Natural killer cell (primary cell): Measurements from ENCODE around the gene CKM. TPM values are rescaled to one million over a fixed set of nuclear protein-coding genes. Genes with fewer than 3 reads are reported as not detected.

Experiments
- ATAC-seq, 3 donors: fragments of 150-1000 bp in 2 of 3; fragments of 200-7000 bp in 1 of 3; cut with Tn5 transposase; 1 replicate in 1 of 3; 2 replicates in 2 of 3; pipeline ENCODE4 v1.10.0; 2021; ENCODE audit warnings: mild to moderate bottlenecking in 2 of 3, moderate library complexity in 2 of 3
- DNase-seq, 2 donors: peaks; one replicate each; pipeline versions ENCODE4 v3.0.0 to v3.0.0-alpha.2; 2013 to 2021; ENCODE audit warnings: mixed read lengths in 1 of 2
- H3K27ac ChIP-seq: one replicate; pipeline ENCODE4 v1.5.1; 2013; ENCODE audit warnings: mild to moderate bottlenecking, low read length
- H3K27me3 ChIP-seq: one replicate; pipeline ENCODE4 v1.6.1; 2013; ENCODE audit warnings: low read length; ENCODE audit not compliant: control insufficient read depth, insufficient read depth
- H3K36me3 ChIP-seq: one replicate; pipeline ENCODE4 v1.6.1; 2013; ENCODE audit warnings: low read length; ENCODE audit not compliant: control insufficient read depth, insufficient read depth
- H3K4me1 ChIP-seq: one replicate; pipeline ENCODE4 v1.6.1; 2013; ENCODE audit warnings: low read length; ENCODE audit not compliant: control insufficient read depth, insufficient read depth
- H3K4me3 ChIP-seq: one replicate; pipeline ENCODE4 v1.5.1; 2013; ENCODE audit warnings: low read length
- H3K9me3 ChIP-seq: one replicate; pipeline ENCODE4 v1.6.1; 2013; ENCODE audit warnings: low read length; ENCODE audit not compliant: control insufficient read depth, insufficient read depth
- H3K27ac Mint-ChIP-seq, 2 donors: one replicate each; pipeline ENCODE4 v1.8.0; 2022; ENCODE audit warnings: mild to moderate bottlenecking in 2 of 2, mixed read lengths in 2 of 2, moderate library complexity in 1 of 2
- H3K27me3 Mint-ChIP-seq, 2 donors: one replicate each; pipeline ENCODE4 v1.8.0; 2022; ENCODE audit warnings: low read depth in 2 of 2, mixed read lengths in 2 of 2
- H3K36me3 Mint-ChIP-seq: one replicate; pipeline ENCODE4 v1.8.0; 2022; ENCODE audit warnings: mixed read lengths
- H3K4me1 Mint-ChIP-seq, 2 donors: one replicate each; pipeline ENCODE4 v1.8.0; 2022; ENCODE audit warnings: mixed read lengths in 2 of 2
- H3K4me3 Mint-ChIP-seq: one replicate; pipeline ENCODE4 v1.8.0; 2022; ENCODE audit warnings: mild to moderate bottlenecking, moderate library complexity, mixed read lengths
- H3K9me3 Mint-ChIP-seq, 2 donors: one replicate each; pipeline ENCODE4 v1.8.0; 2022; ENCODE audit warnings: mixed read lengths in 2 of 2
- CTCF ChIP-seq: fragments of 200-600 bp; IDR thresholded peaks from one replicate; pipeline ENCODE4 v1.8.0; 2022; ENCODE audit warnings: antibody characterized with exemption
- WGBS: methylation state at CpG from one replicate; pipeline ENCODE4 v1.1.7; 2013; ENCODE audit warnings: missing lambda C conversion rate; ENCODE audit not compliant: insufficient coverage; 5-methylcytosine and 5-hydroxymethylcytosine counted together
- intact Hi-C: fragments of 100-400 bp; cut with micrococcal nuclease; formaldehyde crosslinking; loops from one replicate; pipeline ENCODE4 v1.14.2; 2022
- total RNA-seq, 4 donors: library from RNA; stranded (reverse); fragments of 120-200 nt in 1 of 4; gene quantifications; one replicate each; pipeline versions ENCODE4 v1.2.3 to v1.2.4, GENCODE V29; 2013 to 2022

Gene CKM
- total RNA-seq, 3 donors from 2014 or later (not counting 1 experiment from before 2014, with no cell fraction given), result not detected

GRCh38 chr19:45348367-45349125 is 25.9 kb upstream of the CKM start:
- Histone ChIP-seq H3K4me1 (no peaks in the 10 kb centered on the region), H3K27ac (no peak overlapping the region), H3K9me3 (no peaks in the 10 kb centered on the region), H3K4me3 (no peak overlapping the region), H3K36me3 (peaks cover 11% of the 10 kb centered on the region), H3K27me3 (peaks cover 3% of the 10 kb centered on the region)
- H3K4me3 Mint-ChIP-seq, result no peak overlapping the region
- 83% methylated on average over 23 of the region's 23 CpGs for WGBS
- H3K36me3 Mint-ChIP-seq, result no peaks in the 10 kb centered on the region
- DNase-seq, result no peak
- H3K27ac Mint-ChIP-seq, result no peak overlapping the region
- peaks cover 0 to 5% of the 10 kb centered on the region in 2 donors for H3K27me3 Mint-ChIP-seq
- no peak for TF ChIP-seq CTCF
- intact Hi-C loops, result no loop called here
- H3K9me3 Mint-ChIP-seq, result no peaks in the 10 kb centered on the region
- ATAC-seq, result no peak
- no peaks in the 10 kb centered on the region for H3K4me1 Mint-ChIP-seq

- no peak overlapping the region for H3K4me3 Mint-ChIP-seq
Measured at GRCh38 chr19:45347570-45348366, 25.1 kb upstream of the CKM start.

GRCh38 chr19:45346449-45346848 is 23.8 kb upstream of the CKM start:
- ATAC-seq (no peak), DNase-seq (no peak)
- Mint-ChIP-seq H3K4me1 (no peaks in the 10 kb centered on the region), H3K27me3 (peaks cover 0 to 5% of the 10 kb centered on the region in 2 donors), H3K36me3 (no peaks in the 10 kb centered on the region), H3K4me3 (no peak overlapping the region), H3K9me3 (no peaks in the 10 kb centered on the region), H3K27ac (no peak overlapping the region)
- no peaks in the 10 kb centered on the region for H3K4me1 ChIP-seq
- no peak overlapping the region for H3K4me3 ChIP-seq
- no peak overlapping the region for H3K27ac ChIP-seq
- H3K27me3 ChIP-seq, result peaks cover 3% of the 10 kb centered on the region
- WGBS, result 39% methylated on average over 27 of the region's 27 CpGs
- TF ChIP-seq CTCF, result no peak
- intact Hi-C loops, result no loop called here
- no peaks in the 10 kb centered on the region for H3K9me3 ChIP-seq
- peaks cover 3% of the 10 kb centered on the region for H3K36me3 ChIP-seq

More at GRCh38 chr19:45347570-45348366, 25.1 kb upstream of the CKM start:
- Mint-ChIP-seq H3K27me3 (peaks cover 0 to 5% of the 10 kb centered on the region in 2 donors), H3K27ac (no peak overlapping the region), H3K4me1 (no peaks in the 10 kb centered on the region), H3K36me3 (no peaks in the 10 kb centered on the region), H3K9me3 (no peaks in the 10 kb centered on the region)
- Histone ChIP-seq H3K36me3 (peaks cover 8% of the 10 kb centered on the region), H3K27ac (no peak overlapping the region), H3K27me3 (peaks cover 3% of the 10 kb centered on the region), H3K4me1 (no peaks in the 10 kb centered on the region), H3K9me3 (no peaks in the 10 kb centered on the region), H3K4me3 (no peak overlapping the region)
- WGBS, result 81% methylated on average over 25 of the region's 25 CpGs
- no peak for TF ChIP-seq CTCF
- ATAC-seq, result no peak
- no peak for DNase-seq
- intact Hi-C loops, result no loop called here
